ENCODE results near the gene BIRC7. TPM values are rescaled to one million over a fixed set of nuclear protein-coding genes. Genes with fewer than 3 reads are reported as not detected.

The BIRC7 gene
- total and polyA plus RNA-seq, 2 donors (not counting 3 experiments of a cell fraction or from before 2014, with no cell fraction given): not detected

DNA sequence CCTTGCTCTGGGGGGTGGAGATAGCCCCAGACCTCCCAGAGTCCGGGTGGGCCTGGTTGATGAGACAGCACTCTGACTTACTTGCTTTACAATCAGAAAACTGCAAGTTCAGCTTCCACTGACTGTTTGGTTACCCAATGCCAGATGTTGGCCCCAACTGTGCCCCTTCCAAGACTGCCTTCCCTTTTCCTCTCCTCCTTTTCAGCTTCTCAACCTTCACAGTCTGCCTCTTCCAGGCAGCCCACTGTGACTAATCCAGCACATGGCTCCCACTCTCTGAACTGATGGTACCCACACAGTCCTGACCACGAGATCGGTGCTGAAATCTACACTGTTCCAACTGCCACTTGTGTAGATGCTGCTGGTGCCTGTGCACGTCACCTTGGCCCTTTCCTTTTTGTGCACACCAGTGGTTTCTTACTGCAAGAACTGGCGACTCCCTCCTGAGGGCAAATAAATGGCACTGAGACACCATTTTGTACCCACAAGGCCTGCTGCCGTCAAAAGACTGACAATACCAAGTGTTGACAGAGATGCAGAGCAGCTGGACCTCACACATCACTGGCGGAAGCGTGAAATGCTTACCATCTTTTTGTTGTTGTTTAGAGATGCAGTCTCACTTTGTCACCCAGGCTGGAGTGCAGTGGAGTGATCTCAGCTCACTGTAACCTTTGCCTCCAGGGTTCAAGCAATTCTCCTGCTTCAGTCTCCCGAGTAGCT is 35.1 kb downstream of the BIRC7 start:
- intact Hi-C loops (cut with micrococcal nuclease) (loop anchor here (5.0 kb wide), 1 partner anchor 33 kb away; the partner anchor contains the start of gene BIRC7), dilution Hi-C loops (cut with MboI; ENCODE audit: extremely low pct_ligation_motif_present, low sequenced_read_pairs) (no loop called here)
- no TSS peak for BruUV-seq (replicated peaks)
- FAIRE-seq (no peak), DNase-seq (ENCODE audit: low read depth, low spot score) (no peak)
- CTCF ChIA-PET: interaction anchor here (0.9 to 1.6 kb wide), 4 partner anchors 20 to 48 kb away, joined by 3 to 5 read pairs (median 3); no protein-coding TSS in a partner anchor
- H3K27me3 ChIP-seq (ENCODE audit: control insufficient read depth in 2 of 2, insufficient read depth in 2 of 2, low read length in 2 of 2): no peaks in the 10 kb centered on the region
- H3K4me1 ChIP-seq (ENCODE audit: control insufficient read depth, extremely low read depth, insufficient read depth, low read length): peaks cover 6% of the 10 kb centered on the region
- TF ChIP-seq EZH2 (IDR thresholded peaks at IDR 0.05; ENCODE audit: borderline replicate concordance, low read depth, low read length, severe bottlenecking) (no peak), POLR2AphosphoS5 (IDR thresholded peaks at IDR 0.05; ENCODE audit: insufficient read depth, low read depth, low read length) (no peak), JUN (IDR thresholded peaks at IDR 0.05; ENCODE audit: borderline replicate concordance, insufficient read depth, insufficient read length, low read depth) (no peak), CTCF (IDR thresholded peaks at IDR 0.05; ENCODE audit: extremely low read depth in 1 of 2, insufficient read depth in 1 of 2, low read depth in 1 of 2, low read length in 2 of 2) (no peak), POLR2A (IDR thresholded peaks at IDR 0.05; ENCODE audit: low read depth, low read length) (no peak), GATA2 (IDR thresholded peaks at IDR 0.05; ENCODE audit: insufficient read depth, insufficient read length, low read depth, low read length) (no peak)
- TF ChIP-seq, protein P1, sequence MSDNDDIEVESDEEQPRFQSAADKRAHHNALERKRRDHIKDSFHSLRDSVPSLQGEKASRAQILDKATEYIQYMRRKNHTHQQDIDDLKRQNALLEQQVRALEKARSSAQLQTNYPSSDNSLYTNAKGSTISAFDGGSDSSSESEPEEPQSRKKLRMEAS (IDR thresholded peaks at IDR 0.05; ENCODE audit: insufficient read depth, insufficient read length): no peak
- H3K9me3 ChIP-seq (replicated peaks; ENCODE audit: control insufficient read depth, insufficient read depth, low read length): no peaks in the 10 kb centered on the region
- H4K20me1 ChIP-seq (replicated peaks; ENCODE audit: control insufficient read depth, extremely low read depth, insufficient read depth, low read length): no peaks in the 10 kb centered on the region
- H2AFZ ChIP-seq (ENCODE audit: low read depth, low read length): no peak overlapping the region
- H3K79me2 ChIP-seq (ENCODE audit: control insufficient read depth, insufficient read depth, low read length): peaks cover 30% of the 10 kb centered on the region
- H3K9ac ChIP-seq (replicated peaks; ENCODE audit: extremely low read depth, insufficient read depth, low read length): no peak overlapping the region
- H3K4me3 ChIP-seq (replicated peaks in 1 of 3; ENCODE audit: insufficient read depth in 1 of 3, low read depth in 1 of 3, low read length in 3 of 3): no peak overlapping the region
- H3K9me1 ChIP-seq (replicated peaks; ENCODE audit: control insufficient read depth, extremely low read depth, insufficient read depth, low read length): no peaks in the 10 kb centered on the region
- H3K27ac ChIP-seq (ENCODE audit: insufficient read depth, low read depth, low read length): no peak overlapping the region
- POLR2A ChIA-PET: no interaction called here
- H3K4me2 ChIP-seq (ENCODE audit: insufficient read depth, low read length): no peak overlapping the region
- no peaks in the 10 kb centered on the region for H3K36me3 ChIP-seq (ENCODE audit: control insufficient read depth in 2 of 2, extremely low read depth in 1 of 2, insufficient read depth in 2 of 2, low read length in 2 of 2)

All from endothelial cell of umbilical vein (primary cell).